ENCODE measurements around the gene CACFD1.

DNA sequence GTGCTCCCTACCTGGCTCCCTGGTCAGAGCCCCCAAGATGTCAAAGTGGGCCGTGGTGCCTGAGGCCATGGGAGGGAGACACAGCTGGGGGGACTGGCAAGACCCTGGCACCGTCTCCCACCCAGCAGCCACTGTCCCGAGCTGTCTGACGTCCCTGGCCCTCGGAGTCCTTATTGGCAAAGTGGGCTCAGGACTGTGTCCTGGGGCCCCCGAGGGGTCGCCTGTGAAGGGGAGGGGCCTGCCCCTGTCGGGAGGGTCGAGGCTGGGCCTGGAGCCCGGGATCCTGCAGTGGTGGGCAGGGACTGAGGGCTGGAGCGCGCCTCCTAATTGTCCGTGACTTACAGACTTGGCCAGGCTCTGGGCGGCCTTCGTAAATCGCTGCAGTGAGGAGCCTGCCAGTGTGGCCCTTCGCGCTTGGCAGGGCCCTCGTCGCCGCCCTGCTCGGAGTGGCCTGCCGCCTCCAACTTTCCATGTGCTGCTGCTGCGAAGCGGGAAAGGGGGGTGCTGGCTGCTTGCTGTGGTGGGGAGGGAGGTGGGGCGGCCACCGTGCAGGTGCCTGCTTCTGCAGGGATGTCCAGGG is 51.2 kb downstream of the CACFD1 start:
- TF ChIP-seq, protein P1, sequence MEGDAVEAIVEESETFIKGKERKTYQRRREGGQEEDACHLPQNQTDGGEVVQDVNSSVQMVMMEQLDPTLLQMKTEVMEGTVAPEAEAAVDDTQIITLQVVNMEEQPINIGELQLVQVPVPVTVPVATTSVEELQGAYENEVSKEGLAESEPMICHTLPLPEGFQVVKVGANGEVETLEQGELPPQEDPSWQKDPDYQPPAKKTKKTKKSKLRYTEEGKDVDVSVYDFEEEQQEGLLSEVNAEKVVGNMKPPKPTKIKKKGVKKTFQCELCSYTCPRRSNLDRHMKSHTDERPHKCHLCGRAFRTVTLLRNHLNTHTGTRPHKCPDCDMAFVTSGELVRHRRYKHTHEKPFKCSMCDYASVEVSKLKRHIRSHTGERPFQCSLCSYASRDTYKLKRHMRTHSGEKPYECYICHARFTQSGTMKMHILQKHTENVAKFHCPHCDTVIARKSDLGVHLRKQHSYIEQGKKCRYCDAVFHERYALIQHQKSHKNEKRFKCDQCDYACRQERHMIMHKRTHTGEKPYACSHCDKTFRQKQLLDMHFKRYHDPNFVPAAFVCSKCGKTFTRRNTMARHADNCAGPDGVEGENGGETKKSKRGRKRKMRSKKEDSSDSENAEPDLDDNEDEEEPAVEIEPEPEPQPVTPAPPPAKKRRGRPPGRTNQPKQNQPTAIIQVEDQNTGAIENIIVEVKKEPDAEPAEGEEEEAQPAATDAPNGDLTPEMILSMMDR (IDR thresholded peaks at IDR 0.05), result no peak
- no peak for TF ChIP-seq POLR2A (IDR thresholded peaks at IDR 0.05)

Measured in testis (tissue), 2 donors.